ENCODE measurements around the gene PGGHG.
A peak's percentile ranks its signal among the peaks of the same experiment; 100 is the strongest.

PGGHG gene
- 0 to 2.7 (median 0.50) reads per million in 18 experiments for total RNA-seq

- peak; percentile 13 to 43 for DNase-seq
Measured at GRCh38 chr11:288478-289397, at the start of gene PGGHG. PGGHG (plus strand) TSS chr11:289126; CDS start chr11:289817, 691 bp downstream.

GRCh38 chr11:240315-240714 is 48.6 kb upstream of the PGGHG start:
- DNase-seq, result no peak

GRCh38 chr11:241634-242033 is 47.3 kb upstream of the PGGHG start:
- DNase-seq, result no peak

GRCh38 chr11:244376-244775 is 44.5 kb upstream of the PGGHG start:
- DNase-seq, result no peak

- DNase-seq, result no peak
Measured at GRCh38 chr11:249062-249461, 39.9 kb upstream of the PGGHG start.

- no peak for DNase-seq
Measured at GRCh38 chr11:250274-250673, 38.7 kb upstream of the PGGHG start.

GRCh38 chr11:250740-251299 is 38.1 kb upstream of the PGGHG start:
- peak; percentile 64 to 67 for DNase-seq

GRCh38 chr11:251550-251949 is 37.4 kb upstream of the PGGHG start:
- no peak for DNase-seq

- DNase-seq, result no peak
Measured at GRCh38 chr11:252666-253065, 36.3 kb upstream of the PGGHG start.

- no peak for DNase-seq
Measured at GRCh38 chr11:253160-253885, 35.6 kb upstream of the PGGHG start.

- DNase-seq, result no peak
Measured at GRCh38 chr11:253886-254270, 35.0 kb upstream of the PGGHG start.

GRCh38 chr11:255176-255575 is 33.8 kb upstream of the PGGHG start:
- no peak for DNase-seq

GRCh38 chr11:255816-256215 is 33.1 kb upstream of the PGGHG start:
- DNase-seq, result no peak

- DNase-seq, result no peak
Measured at GRCh38 chr11:256952-257737, 31.8 kb upstream of the PGGHG start.

- DNase-seq, result no peak
Measured at GRCh38 chr11:257766-258493, 31.0 kb upstream of the PGGHG start.

GRCh38 chr11:259413-259812 is 29.5 kb upstream of the PGGHG start:
- DNase-seq, result no peak

- no peak for DNase-seq
Measured at GRCh38 chr11:261624-262023, 27.3 kb upstream of the PGGHG start.

- peak; percentile 26 to 30 for DNase-seq
Measured at GRCh38 chr11:266676-267439, 22.1 kb upstream of the PGGHG start.

- DNase-seq, result peak; percentile 67 to 70
Measured at GRCh38 chr11:267491-267994, 21.4 kb upstream of the PGGHG start.

- peak; percentile 89 to 90 for DNase-seq
Measured at GRCh38 chr11:268716-269145, 20.2 kb upstream of the PGGHG start.

All from inflammatory macrophage (primary cell).